ENCODE measurements around the gene PPWD1. TPM values are rescaled to one million over a fixed set of nuclear protein-coding genes. Genes with fewer than 3 reads are reported as not detected.

PPWD1 gene
- total RNA-seq, 1 donor from 2014 or later: 33.6 TPM

DNA sequence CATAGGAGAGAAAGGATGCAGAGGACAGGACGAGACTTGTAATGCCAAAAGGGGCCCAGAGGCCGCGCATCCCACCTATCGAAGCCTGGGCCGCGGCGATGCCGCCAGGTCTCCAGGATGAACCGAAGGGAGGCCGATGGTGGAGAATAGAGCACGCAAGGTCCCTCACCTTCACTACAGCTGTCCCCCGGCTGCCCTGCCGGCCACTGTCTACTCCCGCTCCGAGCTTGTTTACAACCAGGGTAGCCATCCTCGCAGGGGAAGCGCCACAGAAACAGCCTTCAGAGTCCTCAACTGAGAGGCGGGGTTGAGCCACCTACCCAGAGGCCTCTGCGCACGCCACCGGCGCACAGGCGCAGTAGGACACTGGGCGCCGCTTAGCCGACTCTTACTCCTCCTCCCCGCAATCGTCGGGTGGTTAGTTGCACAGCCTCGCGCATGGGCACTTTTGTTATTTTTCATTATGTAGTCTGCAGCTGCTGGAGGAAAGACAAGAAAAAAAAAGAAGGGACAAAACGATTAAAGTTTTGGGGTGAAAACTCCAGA lies 61.0 kb downstream of the PPWD1 start, which contains the start of gene TRIM23:
Gene TRIM23 (minus strand): TSS at position 309 of the 546 bp plus-strand sequence. CDS start 59 bp downstream, at position 250.
- peak within 1 kb of the TSS; percentile 83 for H3K27ac ChIP-seq
- TF ChIP-seq, protein P1, sequence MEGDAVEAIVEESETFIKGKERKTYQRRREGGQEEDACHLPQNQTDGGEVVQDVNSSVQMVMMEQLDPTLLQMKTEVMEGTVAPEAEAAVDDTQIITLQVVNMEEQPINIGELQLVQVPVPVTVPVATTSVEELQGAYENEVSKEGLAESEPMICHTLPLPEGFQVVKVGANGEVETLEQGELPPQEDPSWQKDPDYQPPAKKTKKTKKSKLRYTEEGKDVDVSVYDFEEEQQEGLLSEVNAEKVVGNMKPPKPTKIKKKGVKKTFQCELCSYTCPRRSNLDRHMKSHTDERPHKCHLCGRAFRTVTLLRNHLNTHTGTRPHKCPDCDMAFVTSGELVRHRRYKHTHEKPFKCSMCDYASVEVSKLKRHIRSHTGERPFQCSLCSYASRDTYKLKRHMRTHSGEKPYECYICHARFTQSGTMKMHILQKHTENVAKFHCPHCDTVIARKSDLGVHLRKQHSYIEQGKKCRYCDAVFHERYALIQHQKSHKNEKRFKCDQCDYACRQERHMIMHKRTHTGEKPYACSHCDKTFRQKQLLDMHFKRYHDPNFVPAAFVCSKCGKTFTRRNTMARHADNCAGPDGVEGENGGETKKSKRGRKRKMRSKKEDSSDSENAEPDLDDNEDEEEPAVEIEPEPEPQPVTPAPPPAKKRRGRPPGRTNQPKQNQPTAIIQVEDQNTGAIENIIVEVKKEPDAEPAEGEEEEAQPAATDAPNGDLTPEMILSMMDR (IDR thresholded peaks at IDR 0.05): no peak
- peak; percentile 99 for ATAC-seq
- peak within 1 kb of the TSS; percentile 96 for H3K4me3 ChIP-seq
- intact Hi-C loops (cut with DNase I): no loop called here
- H3K36me3 ChIP-seq: peaks cover under 1% of the 10 kb centered on the region
- H3K27me3 ChIP-seq: no peaks in the 10 kb centered on the region
- peaks cover 22% of the 10 kb centered on the region for H3K4me1 ChIP-seq
- no peaks in the 10 kb centered on the region for H3K9me3 ChIP-seq
- peak; percentile 95 for DNase-seq

DNA sequence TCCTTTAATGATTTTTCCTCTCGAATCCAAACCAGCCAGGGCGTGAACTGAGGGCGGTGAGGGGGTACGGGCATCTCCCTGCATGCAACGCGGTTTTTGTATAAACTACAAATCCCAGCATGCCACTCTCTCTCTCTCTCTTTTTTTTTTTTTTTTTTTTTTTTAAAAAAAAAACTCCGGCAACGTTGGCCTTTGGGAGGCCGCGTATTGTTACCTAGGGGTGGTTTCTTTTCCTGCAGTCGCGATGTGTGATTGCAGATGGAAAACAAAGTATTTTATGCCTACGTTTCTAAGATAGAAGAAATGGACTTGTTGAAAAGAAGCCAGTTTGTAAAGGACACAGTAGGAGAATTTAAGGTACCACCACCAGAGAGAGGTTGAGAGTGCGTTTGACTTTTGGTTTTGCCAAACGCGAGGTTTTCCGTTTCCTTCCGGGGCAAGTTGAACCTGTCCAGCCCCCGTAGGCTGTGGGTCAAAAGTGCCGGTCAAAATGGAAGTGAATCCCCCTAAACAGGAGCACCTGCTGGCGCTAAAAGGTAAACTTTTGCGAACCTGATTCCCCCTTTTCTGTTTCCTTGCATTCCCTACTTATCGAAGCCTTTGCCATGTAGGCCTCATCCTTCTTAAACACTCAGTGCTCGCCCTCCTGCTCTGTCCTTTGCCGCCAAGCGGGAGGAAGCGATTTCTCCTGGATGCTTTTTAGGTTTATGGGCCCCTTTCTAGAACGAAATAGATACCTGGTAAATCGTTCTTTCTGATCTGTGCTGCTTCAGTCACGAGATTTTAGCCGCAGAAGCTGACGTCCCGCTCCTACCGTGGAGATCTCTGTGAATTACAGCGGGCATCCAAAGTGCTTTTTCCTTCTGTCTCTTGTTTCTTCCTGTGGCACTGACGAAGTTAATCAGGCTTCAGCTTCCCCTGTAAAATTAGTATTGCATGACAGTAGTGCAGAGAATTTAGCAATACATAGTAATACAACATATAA lies 61.8 kb downstream of the PPWD1 start, which contains the start of the genes SHLD3 and TRAPPC13:
Gene SHLD3 (plus strand): TSS at position 457 of the 985 bp plus-strand sequence. CDS start 4,561 bp downstream, outside the sequence.
Gene TRAPPC13 (plus strand): TSS at position 457 of the 985 bp plus-strand sequence. CDS start 34 bp downstream, at position 491.
- H3K4me1 ChIP-seq: peaks cover 22% of the 10 kb centered on the region

DNA sequence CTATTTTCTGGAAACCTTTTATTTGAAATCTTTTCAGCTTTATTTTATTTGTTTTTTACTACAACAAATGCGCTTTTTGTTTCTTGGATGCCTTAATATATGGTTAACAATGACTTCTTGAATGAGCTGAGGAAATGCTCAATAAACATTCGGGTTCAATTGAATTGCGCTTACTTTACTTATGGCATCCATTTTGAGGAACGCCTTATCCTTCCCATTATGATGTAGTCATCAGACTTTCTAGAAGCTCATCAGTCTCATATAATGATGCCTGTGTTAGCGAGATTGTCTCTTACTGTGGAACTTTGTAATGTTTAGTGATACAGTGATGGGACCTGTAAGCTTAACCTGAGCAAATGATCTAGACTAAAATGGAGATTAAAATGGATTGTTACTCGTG lies 62.6 kb downstream of the PPWD1 start:
- peak overlapping the region; percentile 83 for H3K27ac ChIP-seq
- DNase-seq: no peak
- H3K36me3 ChIP-seq: peaks cover 10% of the 10 kb centered on the region

More for the DNA sequence above, 61.8 kb downstream of the PPWD1 start, which contains the start of the genes SHLD3 and TRAPPC13:
- Histone ChIP-seq H3K4me3 (peak within 1 kb of the TSS; percentile 96), H3K9me3 (no peaks in the 10 kb centered on the region), H3K27ac (peak within 1 kb of the TSS; percentile 83), H3K36me3 (peaks cover 8% of the 10 kb centered on the region), H3K27me3 (no peaks in the 10 kb centered on the region)
- intact Hi-C loops (cut with DNase I): no loop called here
- TF ChIP-seq, protein P1 (IDR thresholded peaks at IDR 0.05): no peak
- DNase-seq: peak; percentile 83
- ATAC-seq: peak; percentile 89

DNA sequence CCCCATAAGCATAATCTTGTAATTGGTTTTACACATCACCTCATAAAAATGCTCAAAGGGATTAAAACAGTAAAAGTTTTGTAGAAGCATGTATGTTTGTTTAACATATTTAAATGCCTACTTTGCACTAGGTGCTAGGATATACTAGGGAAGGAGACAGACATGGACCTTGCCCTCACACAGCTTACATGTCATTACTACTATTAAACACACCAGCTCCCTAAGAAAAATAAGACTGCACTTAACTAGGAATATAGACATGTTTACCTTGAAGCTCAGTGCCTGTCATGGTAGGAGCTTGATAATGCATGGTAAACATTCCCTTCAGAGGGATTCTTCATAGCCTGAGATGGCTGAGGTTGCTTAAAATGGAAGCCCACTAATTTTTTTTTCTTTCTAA lies 67.9 kb downstream of the PPWD1 start:
- peaks cover 19% of the 10 kb centered on the region for H3K36me3 ChIP-seq
- intact Hi-C loops (cut with DNase I): no loop called here
- DNase-seq (no peak), ATAC-seq (no peak)
- H3K4me1 ChIP-seq: peaks cover 4% of the 10 kb centered on the region
- TF ChIP-seq, protein P1 (IDR thresholded peaks at IDR 0.05): no peak
- no peaks in the 10 kb centered on the region for H3K27me3 ChIP-seq
- H3K4me3 ChIP-seq: no peak overlapping the region
- no peaks in the 10 kb centered on the region for H3K9me3 ChIP-seq
- no peak overlapping the region for H3K27ac ChIP-seq

More for the DNA sequence above, 62.6 kb downstream of the PPWD1 start:
- H3K4me3 ChIP-seq: peak overlapping the region; percentile 96
- intact Hi-C loops (cut with DNase I): no loop called here
- H3K4me1 ChIP-seq: peaks cover 22% of the 10 kb centered on the region
- no peaks in the 10 kb centered on the region for H3K27me3 ChIP-seq
- TF ChIP-seq, protein P1 (IDR thresholded peaks at IDR 0.05): no peak
- ATAC-seq: no peak
- H3K9me3 ChIP-seq: no peaks in the 10 kb centered on the region

Other genes with a start within 250 kb of the PPWD1 start
- gene ADAMTS6, start 81.4 kb upstream of the PPWD1 start, total RNA-seq: 2.3 TPM
- 2.3 TPM for gene CENPK, start 128 bp upstream of the PPWD1 start, total RNA-seq
- 14.7 TPM for gene TRIM23, start 61.0 kb downstream of the PPWD1 start, total RNA-seq
- 3.4 TPM for gene SHLD3, start 61.7 kb downstream of the PPWD1 start, total RNA-seq
- 19.6 TPM for gene TRAPPC13, start 61.7 kb downstream of the PPWD1 start, total RNA-seq
- 10.8 TPM for gene SGTB, start 158.8 kb downstream of the PPWD1 start, total RNA-seq
- 15.8 TPM for gene NLN, start 158.9 kb downstream of the PPWD1 start, total RNA-seq

Data from upper lobe of right lung (tissue), 1 donor.